Common myeloid progenitor, CD34-positive (primary cell): ENCODE results near the gene RBM28.

Source experiments
- CTCF ChIA-PET: fragments of 350-600 bp; sonication (Branson Sonifier 250); formaldehyde crosslinking; loops from one replicate; lab custom pipeline; 2021; ENCODE audit warnings: antibody characterized with exemption; lab: Charles Lee
- POLR2A ChIA-PET: fragments of 350-600 bp; sonication (Branson Sonifier 250); formaldehyde crosslinking; loops from one replicate; lab custom pipeline; 2021; ENCODE audit warnings: antibody characterized with exemption; lab: Charles Lee
- DNase-seq, 3 donors: peaks; one replicate each; pipeline versions ENCODE4 v3.0.0 to v3.0.0-alpha.2; 2013
- H3K27ac ChIP-seq, 2 experiments: 1 replicate in 1 of 2; 2 replicates in 1 of 2; pipeline ENCODE4 v1.7.0; 2013; ENCODE audit warnings: inconsistent platforms in 2 of 2, low read length in 2 of 2, mild to moderate bottlenecking in 2 of 2, low read depth in 1 of 2, moderate library complexity in 1 of 2; ENCODE audit not compliant: severe bottlenecking in 2 of 2, insufficient read depth in 1 of 2, poor library complexity in 1 of 2
- H3K27me3 ChIP-seq, 5 experiments: replicated peaks in 2 of 5; 1 replicate in 3 of 5; 2 replicates in 2 of 5; pipeline versions ENCODE4 v1.6.1 to v1.7.0; 2013; ENCODE audit warnings: low read length in 4 of 5, mild to moderate bottlenecking in 2 of 5, moderate library complexity in 2 of 5, inconsistent platforms in 1 of 5; ENCODE audit not compliant: insufficient read depth in 5 of 5, control insufficient read depth in 4 of 5
- H3K36me3 ChIP-seq, 4 experiments: 1 replicate in 2 of 4; 2 replicates in 2 of 4; pipeline versions ENCODE4 v1.6.1 to v1.7.0; 2013; ENCODE audit warnings: low read length in 3 of 4, control low read depth in 1 of 4, mild to moderate bottlenecking in 1 of 4; ENCODE audit not compliant: control insufficient read depth in 4 of 4, insufficient read depth in 4 of 4
- H3K4me1 ChIP-seq, 4 experiments: 1 replicate in 3 of 4; 2 replicates in 1 of 4; pipeline versions ENCODE4 v1.6.1 to v1.7.1; 2013; ENCODE audit warnings: low read length in 3 of 4, mild to moderate bottlenecking in 3 of 4, control low read depth in 1 of 4, inconsistent platforms in 1 of 4, moderate library complexity in 1 of 4; ENCODE audit not compliant: control insufficient read depth in 4 of 4, insufficient read depth in 4 of 4; ENCODE audit errors: control extremely low read depth in 1 of 4
- H3K4me3 ChIP-seq, 7 experiments: 1 replicate in 4 of 7; 2 replicates in 3 of 7; pipeline versions ENCODE4 v1.5.1 to v1.7.0; 2013; ENCODE audit warnings: mild to moderate bottlenecking in 7 of 7, low read length in 6 of 7, moderate library complexity in 6 of 7, inconsistent platforms in 2 of 7, low read depth in 2 of 7, control low read depth in 1 of 7; ENCODE audit not compliant: insufficient read depth in 4 of 7, control insufficient read depth in 1 of 7; ENCODE audit errors: extremely low read depth in 1 of 7
- H3K9me3 ChIP-seq, 5 experiments: 1 replicate in 4 of 5; 2 replicates in 1 of 5; pipeline versions ENCODE4 v1.6.1 to v1.7.1; 2013; ENCODE audit warnings: low read length in 4 of 5, mild to moderate bottlenecking in 2 of 5, inconsistent platforms in 1 of 5, low read depth in 1 of 5, moderate library complexity in 1 of 5; ENCODE audit not compliant: control insufficient read depth in 4 of 5, insufficient read depth in 2 of 5; ENCODE audit errors: control extremely low read depth in 1 of 5
- WGBS: methylation state at CpG from one replicate; pipeline ENCODE4 v1.1.5; 2013; ENCODE audit not compliant: insufficient coverage; 5-methylcytosine and 5-hydroxymethylcytosine counted together

The RBM28 gene

GRCh38 chr7:128253701-128254100 is 90.0 kb downstream of the RBM28 start:
- H3K27ac ChIP-seq: no peak overlapping the region
- CTCF ChIA-PET: interaction anchor here (0.9 to 1.2 kb wide), 2 partner anchors 43 to 69 kb away, joined by 3 to 4 read pairs; no protein-coding TSS in a partner anchor
- no peaks in the 10 kb centered on the region for H3K4me1 ChIP-seq
- POLR2A ChIA-PET: no interaction called here
- no peak for DNase-seq
- H3K27me3 ChIP-seq: no peaks in the 10 kb centered on the region
- H3K4me3 ChIP-seq: no peak overlapping the region
- WGBS: 96% methylated on average over 8 of the region's 8 CpGs
- peaks cover 0 to 2% (median 0%) of the 10 kb centered on the region in 5 experiments for H3K9me3 ChIP-seq
- H3K36me3 ChIP-seq: no peaks in the 10 kb centered on the region

- Histone ChIP-seq H3K9me3 (peaks cover 0 to 2% (median 0%) of the 10 kb centered on the region in 5 experiments), H3K27me3 (no peaks in the 10 kb centered on the region), H3K27ac (no peak overlapping the region), H3K36me3 (no peaks in the 10 kb centered on the region), H3K4me1 (no peaks in the 10 kb centered on the region), H3K4me3 (no peak overlapping the region)
- POLR2A ChIA-PET: no interaction called here
- DNase-seq: no peak
- no CpG with 5 or more reads among the region's 4 CpGs for WGBS
- CTCF ChIA-PET: no interaction called here
Observed at GRCh38 chr7:128251337-128251736, 92.4 kb downstream of the RBM28 start.
